Bronchial epithelial cell (primary cell): Measurements from ENCODE around the gene AK3. TPM values are rescaled to one million over a fixed set of nuclear protein-coding genes. Genes with fewer than 3 reads are reported as not detected.
A peak's percentile ranks its signal among the peaks of the same experiment; 100 is the strongest.
"Not testable (repeated sequence)": the region's sequence is repeated elsewhere in the genome, so short reads cannot be mapped to it uniquely, and the experiment has no call there.

Experiments
- DNase-seq: peaks from one replicate; pipeline ENCODE4 v3.0.0-alpha.2; 2010; ENCODE audit warnings: low read depth
- FAIRE-seq: peaks from 2 replicates; lab custom pipeline; 2011; peaks lifted over from hg19 to GRCh38; lab: Jason Lieb, UNC
- H3K27me3 ChIP-seq: 2 replicates; pipeline ENCODE4 v1.5.1; 2011; ENCODE audit warnings: low read length; ENCODE audit not compliant: control insufficient read depth, insufficient read depth
- H3K36me3 ChIP-seq: 2 replicates; pipeline ENCODE4 v1.5.1; 2011; ENCODE audit warnings: low read length; ENCODE audit not compliant: control insufficient read depth, insufficient read depth
- H3K4me3 ChIP-seq: 2 replicates; pipeline ENCODE4 v1.5.1; 2011; ENCODE audit warnings: mild to moderate bottlenecking, low read depth, low read length, control low read depth
- total RNA-seq: library from RNA; depleted of rRNA; stranded (reverse); fragments of >200 nt; gene quantifications from 2 replicates; pipeline ENCODE4 v1.2.1, GENCODE V29; 2014
- TF ChIP-seq, protein P1 (sequence below): IDR thresholded peaks from 2 replicates; pipeline ENCODE4 v1.5.1; 2011; ENCODE audit warnings: mild to moderate bottlenecking, moderate library complexity, low read length, control low read depth, inconsistent platforms; ENCODE audit not compliant: insufficient read depth, severe bottlenecking

The AK3 gene
- total RNA-seq, 1 donor from 2014 or later, result 59.5 TPM

DNA sequence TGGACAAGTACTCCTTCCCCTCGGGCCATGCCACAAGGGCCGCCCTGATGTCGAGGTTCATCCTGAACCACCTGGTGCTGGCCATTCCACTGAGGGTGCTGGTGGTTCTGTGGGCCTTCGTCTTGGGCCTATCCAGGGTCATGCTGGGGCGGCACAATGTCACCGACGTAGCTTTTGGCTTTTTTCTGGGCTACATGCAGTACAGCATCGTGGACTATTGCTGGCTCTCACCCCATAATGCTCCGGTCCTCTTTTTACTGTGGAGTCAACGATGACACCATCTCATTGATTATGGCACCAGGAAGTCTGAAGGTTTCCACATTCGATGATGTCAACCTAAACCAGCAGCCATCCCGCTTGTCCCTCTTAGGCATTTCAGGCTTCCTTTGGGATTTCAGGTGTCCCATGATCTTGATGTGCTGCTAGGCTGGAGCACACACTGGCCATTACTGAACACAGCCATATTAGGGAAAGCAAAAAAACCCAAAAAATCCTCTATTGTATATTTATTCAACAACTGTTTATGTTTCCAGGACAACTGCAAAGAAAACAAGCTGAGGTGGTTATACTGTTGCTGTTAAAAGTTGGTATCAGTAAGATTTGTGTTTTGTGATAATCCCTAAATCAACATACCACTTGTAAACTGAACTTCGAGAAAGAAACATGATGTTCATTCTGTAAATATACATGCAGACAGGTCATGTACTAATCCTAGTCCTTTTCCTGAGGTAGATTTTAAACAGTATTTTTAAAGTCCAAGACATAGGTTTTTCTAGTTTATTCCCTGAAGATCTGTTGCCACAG lies 77.8 kb downstream of the AK3 start:
- TF ChIP-seq, protein P1, sequence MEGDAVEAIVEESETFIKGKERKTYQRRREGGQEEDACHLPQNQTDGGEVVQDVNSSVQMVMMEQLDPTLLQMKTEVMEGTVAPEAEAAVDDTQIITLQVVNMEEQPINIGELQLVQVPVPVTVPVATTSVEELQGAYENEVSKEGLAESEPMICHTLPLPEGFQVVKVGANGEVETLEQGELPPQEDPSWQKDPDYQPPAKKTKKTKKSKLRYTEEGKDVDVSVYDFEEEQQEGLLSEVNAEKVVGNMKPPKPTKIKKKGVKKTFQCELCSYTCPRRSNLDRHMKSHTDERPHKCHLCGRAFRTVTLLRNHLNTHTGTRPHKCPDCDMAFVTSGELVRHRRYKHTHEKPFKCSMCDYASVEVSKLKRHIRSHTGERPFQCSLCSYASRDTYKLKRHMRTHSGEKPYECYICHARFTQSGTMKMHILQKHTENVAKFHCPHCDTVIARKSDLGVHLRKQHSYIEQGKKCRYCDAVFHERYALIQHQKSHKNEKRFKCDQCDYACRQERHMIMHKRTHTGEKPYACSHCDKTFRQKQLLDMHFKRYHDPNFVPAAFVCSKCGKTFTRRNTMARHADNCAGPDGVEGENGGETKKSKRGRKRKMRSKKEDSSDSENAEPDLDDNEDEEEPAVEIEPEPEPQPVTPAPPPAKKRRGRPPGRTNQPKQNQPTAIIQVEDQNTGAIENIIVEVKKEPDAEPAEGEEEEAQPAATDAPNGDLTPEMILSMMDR, result no peak
- H3K4me3 ChIP-seq, result peak overlapping the region; percentile 84
- DNase-seq (peak; percentile 35), FAIRE-seq (no peak)
- H3K27me3 ChIP-seq, result no peaks in the 10 kb centered on the region
- no peaks in the 10 kb centered on the region for H3K36me3 ChIP-seq

GRCh38 chr9:4662108-4662988 lies 78.7 kb downstream of the AK3 start, which contains the start of gene PLPP6:
PLPP6 (plus strand) TSS chr9:4662294; CDS start chr9:4662376, 82 bp downstream.
- DNase-seq (peak; percentile 87), FAIRE-seq (no peak)
- Histone ChIP-seq H3K36me3 (no peaks in the 10 kb centered on the region), H3K4me3 (peak within 1 kb of the TSS; percentile 84), H3K27me3 (no peaks in the 10 kb centered on the region)
- TF ChIP-seq, protein P1, result peak; percentile 55

GRCh38 chr9:4661611-4662010 lies 79.4 kb downstream of the AK3 start:
- H3K36me3 ChIP-seq, result no peaks in the 10 kb centered on the region
- DNase-seq (no peak), FAIRE-seq (no peak)
- no peak overlapping the region for H3K4me3 ChIP-seq
- TF ChIP-seq, protein P1, result no peak
- H3K27me3 ChIP-seq, result no peaks in the 10 kb centered on the region

DNA sequence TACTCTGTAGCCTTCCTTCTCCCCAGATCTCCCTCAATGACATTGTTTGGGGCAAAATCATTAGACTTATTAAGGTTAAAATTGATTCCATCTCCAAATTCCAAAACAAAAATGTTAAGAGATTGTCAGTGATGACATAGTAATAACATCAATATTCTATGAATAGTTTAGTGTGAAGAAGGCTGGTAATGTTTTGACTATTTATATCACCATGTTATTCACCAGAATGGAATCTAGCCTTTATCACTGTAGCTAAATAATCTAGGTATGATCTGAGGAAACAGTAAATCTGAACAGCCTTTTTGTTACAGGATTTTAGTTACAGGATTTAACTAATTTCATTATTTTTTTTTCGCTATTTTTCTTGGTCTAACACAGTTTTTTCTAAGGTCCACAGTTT lies 79.8 kb downstream of the AK3 start:
- FAIRE-seq (no peak), DNase-seq (peak; percentile 58)
- H3K36me3 ChIP-seq, result no peaks in the 10 kb centered on the region
- H3K4me3 ChIP-seq, result no peak overlapping the region
- TF ChIP-seq, protein P1, result no peak
- no peaks in the 10 kb centered on the region for H3K27me3 ChIP-seq

GRCh38 chr9:4660665-4661064 lies 80.3 kb downstream of the AK3 start:
- not testable (repeated sequence) for H3K27me3 ChIP-seq, H3K36me3 ChIP-seq, FAIRE-seq, H3K4me3 ChIP-seq, DNase-seq

Other genes starting within 250 kb of the AK3 start
- 5.9 and 6.1 TPM in 2 replicates for gene PLPP6, start 78.9 kb downstream of the AK3 start, total RNA-seq
- gene SPATA6L, start 74.7 kb downstream of the AK3 start, total RNA-seq, result 2.6 and 6.5 TPM in 2 replicates
- gene CDC37L1, start 61.6 kb downstream of the AK3 start, total RNA-seq, result 14.0 and 22.1 TPM in 2 replicates
- gene RCL1, start 51.7 kb upstream of the AK3 start, total RNA-seq, result 13.2 and 21.9 TPM in 2 replicates
- 9.0 and 15.5 TPM in 2 replicates for gene JAK2, start 244.1 kb upstream of the AK3 start, total RNA-seq